KMS-11 (cell line): ENCODE measurements around the gene TIAM1.

ENCODE experiments used
- H2AFZ ChIP-seq: fragments of 200-600 bp; sonication (generic); 2 replicates; pipeline ENCODE4 v1.6.1; 2016; ENCODE audit warnings: antibody characterized with exemption, mixed run types, low read depth
- H3K27ac ChIP-seq: fragments of 200-600 bp; sonication (generic); 2 replicates; pipeline ENCODE4 v1.6.1; 2016; ENCODE audit warnings: mild to moderate bottlenecking, mixed run types
- H3K27me3 ChIP-seq: fragments of 200-600 bp; sonication (generic); 2 replicates; pipeline ENCODE4 v1.6.1; 2017; ENCODE audit warnings: mild to moderate bottlenecking, low read depth, mixed run types, moderate library complexity; ENCODE audit not compliant: insufficient read depth
- H3K36me3 ChIP-seq: fragments of 200-600 bp; sonication (generic); 2 replicates; pipeline ENCODE4 v1.6.1; 2017; ENCODE audit warnings: mild to moderate bottlenecking, mixed run types; ENCODE audit not compliant: insufficient read depth
- H3K4me1 ChIP-seq: fragments of 200-600 bp; sonication (generic); 2 replicates; pipeline ENCODE4 v1.6.1; 2016; ENCODE audit warnings: mild to moderate bottlenecking, low read depth, mixed run types; ENCODE audit not compliant: poor library complexity, severe bottlenecking
- H3K4me2 ChIP-seq: fragments of 200-600 bp; sonication (generic); 2 replicates; pipeline ENCODE4 v1.7.0; 2016; ENCODE audit warnings: mild to moderate bottlenecking, mixed run types
- H3K4me3 ChIP-seq: fragments of 200-600 bp; sonication (generic); IDR thresholded peaks from 2 replicates; pipeline ENCODE4 v1.6.1; 2017; ENCODE audit warnings: low read depth, low read length, mixed read lengths; ENCODE audit not compliant: insufficient read depth
- H3K79me2 ChIP-seq: fragments of 200-600 bp; sonication (generic); 2 replicates; pipeline ENCODE4 v1.6.1; 2016; ENCODE audit warnings: low read depth, mixed run types; ENCODE audit not compliant: insufficient read depth
- H3K9ac ChIP-seq: fragments of 200-600 bp; sonication (generic); 2 replicates; pipeline ENCODE4 v1.6.1; 2016; ENCODE audit warnings: mild to moderate bottlenecking, mixed run types
- H4K20me1 ChIP-seq: fragments of 200-600 bp; sonication (generic); 2 replicates; pipeline ENCODE4 v1.6.1; 2016; ENCODE audit warnings: mild to moderate bottlenecking, mixed run types; ENCODE audit not compliant: insufficient read depth
- CTCF ChIP-seq: fragments of 200-600 bp; sonication (generic); conservative IDR thresholded peaks from 2 replicates; pipeline ENCODE4 v1.6.1; 2017; ENCODE audit warnings: low read depth, mild to moderate bottlenecking, antibody characterized with exemption, low read length, moderate library complexity, mixed read lengths

The TIAM1 gene

DNA sequence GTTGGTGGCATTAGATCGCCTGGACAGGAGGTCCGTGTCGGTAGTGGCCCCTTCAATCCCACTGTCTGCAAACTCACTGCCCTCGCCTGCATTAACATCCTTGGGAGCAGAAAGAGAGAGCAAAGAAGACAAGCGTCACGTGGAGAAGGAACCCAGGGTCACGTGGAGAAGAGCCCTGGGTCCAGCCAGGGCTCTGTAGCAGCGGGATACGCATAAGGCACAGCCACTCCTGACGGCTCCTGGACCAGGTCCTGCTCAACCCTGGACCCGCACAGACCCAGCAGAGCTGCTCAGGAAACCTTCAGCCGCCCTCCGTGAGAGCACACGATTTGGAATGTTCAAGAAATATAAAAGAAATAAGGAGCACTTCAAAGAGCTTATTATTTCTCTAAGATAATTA, 92.0 kb downstream of the TIAM1 start:
- Histone ChIP-seq H3K4me3 (no peak overlapping the region), H3K79me2 (no peaks in the 10 kb centered on the region), H4K20me1 (no peaks in the 10 kb centered on the region), H2AFZ (no peak overlapping the region), H3K27me3 (no peaks in the 10 kb centered on the region), H3K27ac (no peak overlapping the region), H3K36me3 (no peaks in the 10 kb centered on the region; the same call in 1 of the 2 replicates), H3K4me2 (no peak overlapping the region), H3K4me1 (no peaks in the 10 kb centered on the region), H3K9ac (no peak overlapping the region)
- TF ChIP-seq CTCF: no peak

GRCh38 chr21:31251686-31252085, 92.4 kb downstream of the TIAM1 start:
- H4K20me1 ChIP-seq: no peaks in the 10 kb centered on the region
- no peak overlapping the region for H3K4me3 ChIP-seq
- no peak for TF ChIP-seq CTCF
- no peak overlapping the region for H3K9ac ChIP-seq
- no peak overlapping the region for H3K4me2 ChIP-seq
- no peaks in the 10 kb centered on the region for H3K4me1 ChIP-seq
- no peak overlapping the region for H3K27ac ChIP-seq
- no peak overlapping the region for H2AFZ ChIP-seq
- H3K79me2 ChIP-seq: no peaks in the 10 kb centered on the region
- no peaks in the 10 kb centered on the region for H3K27me3 ChIP-seq
- H3K36me3 ChIP-seq: no peaks in the 10 kb centered on the region; the same call in 1 of the 2 replicates

- Histone ChIP-seq H4K20me1 (no peaks in the 10 kb centered on the region), H3K4me2 (no peak overlapping the region), H3K79me2 (no peaks in the 10 kb centered on the region), H3K4me1 (no peaks in the 10 kb centered on the region), H3K4me3 (no peak overlapping the region), H3K27me3 (no peaks in the 10 kb centered on the region), H3K9ac (no peak overlapping the region), H3K36me3 (no peaks in the 10 kb centered on the region; the same call in 1 of the 2 replicates), H2AFZ (no peak overlapping the region), H3K27ac (no peak overlapping the region)
- TF ChIP-seq CTCF: no peak
Observed at GRCh38 chr21:31248598-31248997, 95.5 kb downstream of the TIAM1 start.

DNA sequence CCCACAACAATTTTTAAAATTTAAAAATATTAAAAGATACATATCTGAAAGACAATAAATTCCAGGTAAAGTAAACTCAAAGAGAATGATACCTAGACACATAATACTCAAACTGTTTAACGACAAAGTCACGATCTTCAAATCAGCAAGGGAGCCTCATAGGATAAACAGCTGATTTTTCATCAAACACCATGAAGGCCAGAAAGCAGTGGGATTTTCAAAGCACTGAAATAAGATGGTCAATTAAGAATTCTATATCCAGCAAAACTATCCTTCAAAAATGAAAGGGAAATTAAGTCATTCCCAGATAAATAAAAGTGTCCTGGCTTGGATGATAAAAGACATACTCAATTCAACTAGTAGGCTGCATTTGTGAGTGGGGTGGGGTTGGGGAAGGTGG, 100.5 kb downstream of the TIAM1 start:
- Histone ChIP-seq H4K20me1 (no peaks in the 10 kb centered on the region), H3K27ac (no peak overlapping the region), H2AFZ (no peak overlapping the region), H3K27me3 (no peaks in the 10 kb centered on the region), H3K36me3 (no peaks in the 10 kb centered on the region), H3K79me2 (no peaks in the 10 kb centered on the region), H3K4me3 (no peak overlapping the region), H3K9ac (no peak overlapping the region), H3K4me2 (no peak overlapping the region), H3K4me1 (no peaks in the 10 kb centered on the region)
- TF ChIP-seq CTCF: no peak

DNA sequence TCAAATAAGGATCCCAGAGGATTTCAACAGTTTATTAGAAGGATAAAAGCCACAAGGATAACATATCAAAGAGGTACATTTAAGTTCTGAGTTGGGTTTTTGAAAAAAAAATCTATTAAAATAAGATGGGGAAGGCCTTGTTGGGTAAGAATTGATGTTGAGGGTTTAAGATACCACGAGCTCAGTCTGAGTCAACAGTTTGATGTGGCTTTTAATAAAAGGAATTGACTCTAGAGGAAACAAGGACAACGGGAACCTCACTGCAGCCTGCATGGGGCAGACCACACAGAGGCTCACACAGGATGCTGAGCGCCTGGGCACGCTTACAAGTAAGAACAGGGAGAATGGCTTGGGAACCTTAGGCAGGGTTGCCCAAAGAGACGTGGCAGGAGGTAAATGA, 107.5 kb downstream of the TIAM1 start:
- Histone ChIP-seq H3K79me2 (no peaks in the 10 kb centered on the region), H3K4me1 (no peaks in the 10 kb centered on the region), H3K4me2 (no peak overlapping the region), H3K36me3 (no peaks in the 10 kb centered on the region), H2AFZ (no peak overlapping the region), H4K20me1 (no peaks in the 10 kb centered on the region), H3K9ac (no peak overlapping the region), H3K27me3 (no peaks in the 10 kb centered on the region), H3K4me3 (no peak overlapping the region), H3K27ac (no peak overlapping the region)
- no peak for TF ChIP-seq CTCF
